HCT116 (cell line): ENCODE results near the gene OS9. TPM values are rescaled to one million over a fixed set of nuclear protein-coding genes. Genes with fewer than 3 reads are reported as not detected.

Experiments
- ATAC-seq: fragments of 200-7000 bp; cut with Tn5 transposase; 2 replicates; pipeline ENCODE4 v1.9.1; 2020; ENCODE audit warnings: mild to moderate bottlenecking, moderate library complexity
- BruUV-seq: library from RNA; stranded (reverse); fragments of 400-500 nt; replicated peaks from 2 replicates; lab custom pipeline; 2021; lab: Mats Ljungman, UMichigan
- CTCF ChIA-PET: fragments of 300-600 bp; sonication (Branson Sonifier 250); formaldehyde crosslinking; loops from one replicate; lab custom pipeline; 2021; ENCODE audit warnings: antibody characterized with exemption; lab: Charles Lee
- POLR2A ChIA-PET: fragments of 300-600, 350-600 bp; sonication (Branson Sonifier 250); formaldehyde crosslinking; loops from one replicate; lab custom pipeline; 2021; ENCODE audit warnings: antibody characterized with exemption; lab: Charles Lee
- RAD21 ChIA-PET, 2 experiments: fragments of 300-600 bp; sonication (Branson Sonifier 250); formaldehyde crosslinking; loops; one replicate each; lab custom pipeline; 2023; ENCODE audit warnings: low total read pairs in 2 of 2; ENCODE audit not compliant: uncharacterized antibody in 2 of 2, unreplicated experiment in 2 of 2, low non-redundant PET in 1 of 2; lab: Charles Lee
- DNase-seq: peaks from one replicate; pipeline ENCODE4 v3.0.0-alpha.2; 2010; ENCODE audit warnings: low read depth, low spot score
- H2AFZ ChIP-seq: fragments of 200-600 bp; shearing (Covaris generic), sonication (generic); 2 replicates; pipeline ENCODE4 v1.6.1; 2017; ENCODE audit warnings: low read depth, mixed run types, mixed read lengths, antibody characterized with exemption, low read length; ENCODE audit not compliant: poor library complexity, severe bottlenecking
- H3K27ac ChIP-seq: 2 replicates; pipeline ENCODE4 v1.5.1; 2012; ENCODE audit warnings: low read depth, low read length
- H3K27me3 ChIP-seq: fragments of 200-600 bp; sonication (generic); 2 replicates; pipeline ENCODE4 v1.6.1; 2016; ENCODE audit warnings: mixed run types, low read length, mixed read lengths; ENCODE audit not compliant: insufficient read depth
- H3K36me3 ChIP-seq, 2 experiments: fragments of 200-500 bp in 1 of 2; fragments of 200-600 bp in 1 of 2; sonication (Bioruptor generic) in 1 of 2; sonication (generic) in 1 of 2; 2 replicates each; pipeline versions ENCODE4 v1.5.1 to v1.6.1; 2014 to 2016; ENCODE audit warnings: low read length in 2 of 2, inconsistent platforms in 1 of 2, mixed read lengths in 1 of 2, mixed run types in 1 of 2; ENCODE audit not compliant: insufficient read depth in 2 of 2, control insufficient read depth in 1 of 2
- H3K4me1 ChIP-seq, 2 experiments: fragments of 200-600 bp in 1 of 2; sonication (generic) in 1 of 2; 2 replicates each; pipeline versions ENCODE4 v1.5.1 to v1.6.1; 2012 to 2017; ENCODE audit warnings: low read length in 2 of 2, inconsistent platforms in 1 of 2, mild to moderate bottlenecking in 1 of 2, mixed read lengths in 1 of 2, mixed run types in 1 of 2, moderate library complexity in 1 of 2; ENCODE audit not compliant: insufficient read depth in 2 of 2, control insufficient read depth in 1 of 2
- H3K4me2 ChIP-seq: fragments of 200-600 bp; sonication (generic); 2 replicates; pipeline ENCODE4 v1.6.1; 2017; ENCODE audit warnings: mixed run types, low read length, mixed read lengths
- H3K4me3 ChIP-seq, 2 experiments: fragments of 200-600 bp in 1 of 2; sonication (generic) in 1 of 2; replicated peaks in 1 of 2; 2 replicates each; pipeline ENCODE4 v1.5.1; 2011 to 2016; ENCODE audit warnings: low read length in 2 of 2, control low read depth in 1 of 2, low read depth in 1 of 2, mild to moderate bottlenecking in 1 of 2, mixed read lengths in 1 of 2, mixed run types in 1 of 2
- H3K79me2 ChIP-seq: fragments of 200-600 bp; sonication (generic); 2 replicates; pipeline ENCODE4 v1.6.1; 2017; ENCODE audit warnings: mild to moderate bottlenecking, mixed run types, low read length, moderate library complexity, mixed read lengths; ENCODE audit not compliant: insufficient read depth
- H3K9ac ChIP-seq: fragments of 200-600 bp; sonication (generic); 2 replicates; pipeline ENCODE4 v1.6.1; 2016; ENCODE audit warnings: low read length, mixed read lengths
- H3K9me2 ChIP-seq: fragments of 200-600 bp; sonication (generic), shearing (Covaris generic); 2 replicates; pipeline ENCODE4 v1.6.1; 2017; ENCODE audit warnings: mixed run types, mild to moderate bottlenecking, moderate library complexity; ENCODE audit not compliant: insufficient read depth
- H3K9me3 ChIP-seq, 2 experiments: fragments of 200-500 bp in 1 of 2; fragments of 200-600 bp in 1 of 2; sonication (Bioruptor generic) in 1 of 2; sonication (generic) in 1 of 2; 2 replicates each; pipeline ENCODE4 v1.6.1; 2014 to 2017; ENCODE audit warnings: low read length in 2 of 2, mixed read lengths in 2 of 2, inconsistent platforms in 1 of 2, low read depth in 1 of 2, mild to moderate bottlenecking in 1 of 2, mixed run types in 1 of 2, moderate library complexity in 1 of 2; ENCODE audit not compliant: control insufficient read depth in 1 of 2, insufficient read depth in 1 of 2
- H4K20me1 ChIP-seq: fragments of 200-600 bp; sonication (generic), shearing (Covaris generic); 2 replicates; pipeline ENCODE4 v1.6.1; 2017; ENCODE audit warnings: mixed run types, mild to moderate bottlenecking, moderate library complexity; ENCODE audit not compliant: insufficient read depth
- CBX3 ChIP-seq: IDR thresholded peaks from 2 replicates; pipeline ENCODE4 v1.6.1; 2012; ENCODE audit warnings: low read depth
- EGR1 ChIP-seq: IDR thresholded peaks from 2 replicates; pipeline ENCODE4 v1.6.1; 2012; ENCODE audit warnings: low read depth
- ELF1 ChIP-seq: IDR thresholded peaks from 2 replicates; pipeline ENCODE4 v1.6.1; 2012; ENCODE audit warnings: low read depth, borderline replicate concordance
- EZH2phosphoT487 ChIP-seq: fragments of 200-600 bp; IDR thresholded peaks from 2 replicates; pipeline ENCODE4 v1.6.1; 2018; ENCODE audit warnings: antibody characterized with exemption, borderline replicate concordance
- JUND ChIP-seq: IDR thresholded peaks from 2 replicates; pipeline ENCODE4 v1.6.1; 2012
- RAD21 ChIP-seq: IDR thresholded peaks from 2 replicates; pipeline ENCODE4 v1.6.1; 2012; ENCODE audit warnings: low read depth, mild to moderate bottlenecking
- SIN3A ChIP-seq: IDR thresholded peaks from 2 replicates; pipeline ENCODE4 v1.6.1; 2012; ENCODE audit warnings: low read depth
- ZNF274 ChIP-seq: fragments of 200-500 bp; sonication (Bioruptor generic); IDR thresholded peaks from 2 replicates; pipeline ENCODE4 v1.6.1; 2014; ENCODE audit warnings: mild to moderate bottlenecking, low read depth, low read length, inconsistent platforms
- intact Hi-C: fragments of 100-400 bp; cut with micrococcal nuclease; formaldehyde crosslinking; loops from 2 replicates; pipeline ENCODE4 v1.10.0; 2022
- total RNA-seq: library from RNA; stranded (reverse); gene quantifications from one replicate; pipeline ENCODE4 v1.2.1, GENCODE V29; 2021; ENCODE audit not compliant: unreplicated experiment
- TF ChIP-seq, protein P1 (sequence below), 3 experiments: fragments of 200-600 bp in 1 of 3; sonication (generic) in 1 of 3; IDR thresholded peaks in 2 of 3; conservative IDR thresholded peaks in 1 of 3; 2 replicates each; pipeline ENCODE4 v1.5.1; 2012 to 2017; ENCODE audit warnings: low read depth in 2 of 3, low read length in 2 of 3, antibody characterized with exemption in 1 of 3, borderline replicate concordance in 1 of 3, control low read depth in 1 of 3, mild to moderate bottlenecking in 1 of 3, mixed read lengths in 1 of 3, mixed run types in 1 of 3, moderate library complexity in 1 of 3; ENCODE audit not compliant: insufficient read depth in 1 of 3
- TF ChIP-seq, protein P2 (sequence below): IDR thresholded peaks from 2 replicates; pipeline ENCODE4 v1.6.1; 2011; ENCODE audit warnings: mild to moderate bottlenecking, low read length, moderate library complexity; ENCODE audit not compliant: insufficient replicate concordance; ENCODE audit errors: extremely low read depth
- TF ChIP-seq, protein P3 (sequence below): IDR thresholded peaks from 2 replicates; pipeline ENCODE4 v1.6.1; 2012

Gene OS9
- total RNA-seq, 1 experiment from 2014 or later = 98.4 TPM

DNA sequence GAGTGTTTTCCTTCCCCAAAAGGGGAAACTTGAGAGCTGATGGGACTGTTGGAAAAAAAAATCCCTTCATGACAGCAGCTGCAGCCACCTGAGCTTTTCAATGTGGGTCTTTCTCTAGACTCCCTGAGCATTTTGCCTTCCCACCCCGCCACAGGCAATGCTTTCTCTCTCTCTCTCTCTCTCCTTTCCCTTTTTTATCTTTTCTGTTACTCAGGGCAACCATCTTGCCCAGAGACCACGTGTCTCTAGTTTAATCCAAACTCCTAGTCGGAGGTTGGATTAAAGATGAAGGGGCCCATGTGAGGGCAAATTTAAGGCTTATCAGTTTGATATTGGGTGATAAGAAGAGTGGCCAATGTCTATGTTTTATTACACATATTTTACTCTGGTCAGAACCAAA, 35.0 kb upstream of the OS9 start:
- Histone ChIP-seq H3K9ac (no peak overlapping the region), H3K27ac (no peak overlapping the region)
- TF ChIP-seq ZNF274 (no peak), RAD21 (no peak), CBX3 (no peak), EZH2phosphoT487 (no peak), SIN3A (no peak), JUND (no peak), EGR1 (no peak), ELF1 (no peak)
- TF ChIP-seq, protein P1, sequence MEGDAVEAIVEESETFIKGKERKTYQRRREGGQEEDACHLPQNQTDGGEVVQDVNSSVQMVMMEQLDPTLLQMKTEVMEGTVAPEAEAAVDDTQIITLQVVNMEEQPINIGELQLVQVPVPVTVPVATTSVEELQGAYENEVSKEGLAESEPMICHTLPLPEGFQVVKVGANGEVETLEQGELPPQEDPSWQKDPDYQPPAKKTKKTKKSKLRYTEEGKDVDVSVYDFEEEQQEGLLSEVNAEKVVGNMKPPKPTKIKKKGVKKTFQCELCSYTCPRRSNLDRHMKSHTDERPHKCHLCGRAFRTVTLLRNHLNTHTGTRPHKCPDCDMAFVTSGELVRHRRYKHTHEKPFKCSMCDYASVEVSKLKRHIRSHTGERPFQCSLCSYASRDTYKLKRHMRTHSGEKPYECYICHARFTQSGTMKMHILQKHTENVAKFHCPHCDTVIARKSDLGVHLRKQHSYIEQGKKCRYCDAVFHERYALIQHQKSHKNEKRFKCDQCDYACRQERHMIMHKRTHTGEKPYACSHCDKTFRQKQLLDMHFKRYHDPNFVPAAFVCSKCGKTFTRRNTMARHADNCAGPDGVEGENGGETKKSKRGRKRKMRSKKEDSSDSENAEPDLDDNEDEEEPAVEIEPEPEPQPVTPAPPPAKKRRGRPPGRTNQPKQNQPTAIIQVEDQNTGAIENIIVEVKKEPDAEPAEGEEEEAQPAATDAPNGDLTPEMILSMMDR (IDR thresholded peaks at IDR 0.05 in 2 of 3, conservative IDR thresholded peaks at IDR 0.05 in 1 of 3; ENCODE audit: borderline replicate concordance in 1 of 3, insufficient read depth in 1 of 3, low read depth in 2 of 3, low read length in 2 of 3) = no peak
- TF ChIP-seq, protein P2, sequence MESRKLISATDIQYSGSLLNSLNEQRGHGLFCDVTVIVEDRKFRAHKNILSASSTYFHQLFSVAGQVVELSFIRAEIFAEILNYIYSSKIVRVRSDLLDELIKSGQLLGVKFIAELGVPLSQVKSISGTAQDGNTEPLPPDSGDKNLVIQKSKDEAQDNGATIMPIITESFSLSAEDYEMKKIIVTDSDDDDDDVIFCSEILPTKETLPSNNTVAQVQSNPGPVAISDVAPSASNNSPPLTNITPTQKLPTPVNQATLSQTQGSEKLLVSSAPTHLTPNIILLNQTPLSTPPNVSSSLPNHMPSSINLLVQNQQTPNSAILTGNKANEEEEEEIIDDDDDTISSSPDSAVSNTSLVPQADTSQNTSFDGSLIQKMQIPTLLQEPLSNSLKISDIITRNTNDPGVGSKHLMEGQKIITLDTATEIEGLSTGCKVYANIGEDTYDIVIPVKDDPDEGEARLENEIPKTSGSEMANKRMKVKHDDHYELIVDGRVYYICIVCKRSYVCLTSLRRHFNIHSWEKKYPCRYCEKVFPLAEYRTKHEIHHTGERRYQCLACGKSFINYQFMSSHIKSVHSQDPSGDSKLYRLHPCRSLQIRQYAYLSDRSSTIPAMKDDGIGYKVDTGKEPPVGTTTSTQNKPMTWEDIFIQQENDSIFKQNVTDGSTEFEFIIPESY = no peak
- TF ChIP-seq, protein P3, sequence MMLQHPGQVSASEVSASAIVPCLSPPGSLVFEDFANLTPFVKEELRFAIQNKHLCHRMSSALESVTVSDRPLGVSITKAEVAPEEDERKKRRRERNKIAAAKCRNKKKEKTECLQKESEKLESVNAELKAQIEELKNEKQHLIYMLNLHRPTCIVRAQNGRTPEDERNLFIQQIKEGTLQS = no peak
- TF ChIP-seq, all 23 proteins: peak for 0
- ATAC-seq (no peak), DNase-seq (no peak)
- BruUV-seq = no TSS peak
- no peak overlapping the region for H3K4me2 ChIP-seq
- peaks cover 3% of the 10 kb centered on the region in 2 experiments; a peak in 1 of 4 replicates for H3K9me3 ChIP-seq
- no peak overlapping the region for H3K4me3 ChIP-seq
- H4K20me1 ChIP-seq = no peaks in the 10 kb centered on the region
- no peaks in the 10 kb centered on the region for H3K36me3 ChIP-seq
- no peaks in the 10 kb centered on the region for H3K4me1 ChIP-seq
- RAD21 ChIA-PET = no interaction called here
- no peaks in the 10 kb centered on the region for H3K27me3 ChIP-seq
- no peak overlapping the region for H2AFZ ChIP-seq
- CTCF ChIA-PET = no interaction called here
- intact Hi-C loops = no loop called here
- POLR2A ChIA-PET = no interaction called here
- no peaks in the 10 kb centered on the region for H3K79me2 ChIP-seq
- H3K9me2 ChIP-seq = no peaks in the 10 kb centered on the region
